DLD1 (cell line): Measurements from ENCODE around the gene ZNG1F.
"Not testable (repeated sequence)": the region's sequence is repeated elsewhere in the genome, so short reads cannot be mapped to it uniquely, and the experiment has no call there.

Source experiments
- in situ Hi-C: cut with HindIII; loops from 2 replicates; pipeline ENCODE4 v1.10.0; 2017; ENCODE audit warnings: low sequenced_read_pairs

ZNG1F gene

GRCh38 chr9:41087157-41087780 is 101.8 kb downstream of the ZNG1F start:
- in situ Hi-C loops = not testable (repeated sequence)

- in situ Hi-C loops = not testable (repeated sequence)
These were observed 102.4 kb downstream of the ZNG1F start for GRCh38 chr9:41086685-41087084.

DNA sequence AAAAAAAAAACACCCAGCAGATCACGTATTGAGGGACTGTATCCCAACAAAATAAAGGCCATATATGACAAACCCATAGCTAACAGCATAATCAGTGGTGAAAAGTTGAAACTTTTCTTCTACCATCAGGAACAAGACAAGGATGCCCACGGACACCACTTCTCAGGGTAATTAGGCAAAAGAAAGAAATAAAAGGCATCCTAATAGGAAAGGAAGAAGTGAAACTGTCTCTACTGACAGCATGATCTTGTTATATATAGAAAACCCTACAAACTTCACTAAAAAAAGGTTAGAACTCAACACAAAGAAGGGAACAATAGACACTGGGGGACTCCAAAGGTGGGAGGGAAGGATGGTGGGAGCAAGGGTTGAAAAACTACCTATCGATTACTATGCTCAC is 102.9 kb downstream of the ZNG1F start:
- in situ Hi-C loops = not testable (repeated sequence)

DNA sequence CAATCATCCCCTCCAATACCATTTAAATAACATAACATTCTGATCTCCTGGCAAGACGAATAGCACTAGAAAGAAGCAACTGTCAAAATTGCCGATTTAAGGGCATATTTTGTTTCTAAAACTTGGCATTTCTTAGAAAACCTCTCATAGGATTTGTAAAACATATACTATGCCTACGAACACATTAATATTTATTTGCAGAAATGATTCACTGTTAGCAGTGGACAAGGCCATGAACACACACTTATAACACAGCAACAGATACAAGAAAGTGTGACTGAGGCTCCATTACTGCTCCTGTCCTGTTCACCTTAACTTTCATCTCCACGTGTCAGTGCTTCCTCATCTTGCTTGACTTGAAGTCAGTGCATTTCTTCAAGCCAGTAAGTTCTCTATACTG is 106.8 kb downstream of the ZNG1F start:
- in situ Hi-C loops = not testable (repeated sequence)
